WERI-Rb-1 (cell line): ENCODE results near the gene HES4.

Experiments used
- DNase-seq: peaks from one replicate; pipeline ENCODE4 v3.0.0-alpha.2; 2020
- H3K27ac ChIP-seq: fragments of 250-450 bp; sonication (Bioruptor Pico); 2 replicates; pipeline ENCODE4 v1.5.1; 2020; ENCODE audit warnings: mild to moderate bottlenecking, moderate library complexity
- H3K27me3 ChIP-seq: fragments of 250-450 bp; sonication (Bioruptor Pico); 2 replicates; pipeline ENCODE4 v1.5.1; 2021; ENCODE audit warnings: mild to moderate bottlenecking, low read depth, moderate library complexity; ENCODE audit not compliant: insufficient read depth, severe bottlenecking
- H3K36me3 ChIP-seq: fragments of 250-450 bp; sonication (Bioruptor Pico); 2 replicates; pipeline ENCODE4 v1.5.1; 2020; ENCODE audit warnings: mild to moderate bottlenecking, moderate library complexity
- H3K4me3 ChIP-seq: 2 replicates; pipeline ENCODE4 v1.5.1; 2011; ENCODE audit warnings: low read depth, mild to moderate bottlenecking, control low read depth, low read length
- H3K9me3 ChIP-seq: fragments of 250-450 bp; sonication (Bioruptor Pico); 2 replicates; pipeline ENCODE4 v1.5.1; 2021; ENCODE audit warnings: mild to moderate bottlenecking, moderate library complexity; ENCODE audit not compliant: severe bottlenecking
- CTCF ChIP-seq: IDR thresholded peaks from 2 replicates; pipeline ENCODE4 v1.5.1; 2011; ENCODE audit warnings: low read depth, mild to moderate bottlenecking, control low read depth, inconsistent platforms, low read length

HES4 gene

GRCh38 chr1:1006305-1007159 lies 6.6 kb upstream of the HES4 start:
- Histone ChIP-seq H3K9me3 (no peaks in the 10 kb centered on the region), H3K4me3 (no peak overlapping the region), H3K27me3 (no peaks in the 10 kb centered on the region), H3K36me3 (peaks cover 4% of the 10 kb centered on the region; the same call in 1 of the 2 replicates), H3K27ac (peak overlapping the region; percentile 63; the same call in 1 of the 2 replicates)
- TF ChIP-seq CTCF: no peak
- DNase-seq: peak; percentile 44

GRCh38 chr1:1005774-1006304 lies 5.9 kb upstream of the HES4 start:
- H3K9me3 ChIP-seq: no peaks in the 10 kb centered on the region
- H3K27me3 ChIP-seq: no peaks in the 10 kb centered on the region
- H3K36me3 ChIP-seq: peaks cover 4% of the 10 kb centered on the region; the same call in 1 of the 2 replicates
- peak overlapping the region; percentile 63 for H3K27ac ChIP-seq
- H3K4me3 ChIP-seq: no peak overlapping the region
- DNase-seq: peak; percentile 11
- TF ChIP-seq CTCF: no peak

- H3K27me3 ChIP-seq: no peaks in the 10 kb centered on the region
- TF ChIP-seq CTCF: no peak
- peaks cover 4% of the 10 kb centered on the region; the same call in 1 of the 2 replicates for H3K36me3 ChIP-seq
- H3K27ac ChIP-seq: peak overlapping the region; percentile 63
- peak; percentile 66 for DNase-seq
- peak overlapping the region; percentile 1; the same call in 1 of the 2 replicates for H3K4me3 ChIP-seq
- no peaks in the 10 kb centered on the region for H3K9me3 ChIP-seq
Measured at GRCh38 chr1:1004780-1005697, 5.1 kb upstream of the HES4 start.

- Histone ChIP-seq H3K9me3 (no peaks in the 10 kb centered on the region), H3K4me3 (no peak overlapping the region), H3K27ac (peak overlapping the region; percentile 63), H3K36me3 (peaks cover 4% of the 10 kb centered on the region; the same call in 1 of the 2 replicates), H3K27me3 (no peaks in the 10 kb centered on the region)
- TF ChIP-seq CTCF: no peak
- peak; percentile 11 for DNase-seq
Measured at GRCh38 chr1:1004420-1004779, 4.5 kb upstream of the HES4 start.

GRCh38 chr1:1003618-1004419 lies 3.9 kb upstream of the HES4 start:
- Histone ChIP-seq H3K4me3 (no peak overlapping the region), H3K36me3 (peaks cover 4% of the 10 kb centered on the region; the same call in 1 of the 2 replicates), H3K27ac (peak overlapping the region; percentile 63), H3K27me3 (no peaks in the 10 kb centered on the region), H3K9me3 (no peaks in the 10 kb centered on the region)
- DNase-seq: peak; percentile 57
- TF ChIP-seq CTCF: no peak
